ENCODE measurements around the gene PDE4D.
"Not testable (repeated sequence)": the region's sequence is repeated elsewhere in the genome, so short reads cannot be mapped to it uniquely, and the experiment has no call there.

Gene PDE4D

GRCh38 chr5:59768152-59769040, 125.1 kb downstream of the PDE4D start:
- DNase-seq (ENCODE audit: low spot score), result peak; percentile 78

GRCh38 chr5:59767681-59768151, 125.8 kb downstream of the PDE4D start:
- no peak for DNase-seq (ENCODE audit: low spot score)

GRCh38 chr5:59767211-59767605, 126.3 kb downstream of the PDE4D start:
- no peak for DNase-seq (ENCODE audit: low spot score)

- no peak for DNase-seq (ENCODE audit: low spot score)
Observed at GRCh38 chr5:59766427-59767210, 126.9 kb downstream of the PDE4D start.

- no peak for DNase-seq (ENCODE audit: low spot score)
Observed at GRCh38 chr5:59765446-59765845, 128.1 kb downstream of the PDE4D start.

- no peak for DNase-seq (ENCODE audit: low spot score)
Observed at GRCh38 chr5:59764361-59764760, 129.2 kb downstream of the PDE4D start.

GRCh38 chr5:59763541-59763940, 130.0 kb downstream of the PDE4D start:
- DNase-seq (ENCODE audit: low spot score), result no peak

- not testable (repeated sequence) for DNase-seq (ENCODE audit: low spot score)
Observed at GRCh38 chr5:59762232-59762631, 131.3 kb downstream of the PDE4D start.

GRCh38 chr5:59760785-59761348, 132.7 kb downstream of the PDE4D start:
- DNase-seq (ENCODE audit: low spot score), result no peak

GRCh38 chr5:59759600-59760351, 133.8 kb downstream of the PDE4D start:
- no peak for DNase-seq (ENCODE audit: low spot score)

GRCh38 chr5:59758566-59758965, 135.0 kb downstream of the PDE4D start:
- no peak for DNase-seq (ENCODE audit: low spot score)

- DNase-seq (ENCODE audit: low spot score), result no peak
Observed at GRCh38 chr5:59757442-59757841, 136.1 kb downstream of the PDE4D start.

- no peak for DNase-seq (ENCODE audit: low spot score)
Observed at GRCh38 chr5:59756373-59757035, 137.0 kb downstream of the PDE4D start.

- DNase-seq (ENCODE audit: low spot score), result no peak
Observed at GRCh38 chr5:59755476-59755875, 138.1 kb downstream of the PDE4D start.

GRCh38 chr5:59753599-59753998, 139.9 kb downstream of the PDE4D start:
- no peak for DNase-seq (ENCODE audit: low spot score)

GRCh38 chr5:59749782-59750520, 143.6 kb downstream of the PDE4D start:
- no peak for DNase-seq (ENCODE audit: low spot score)

- DNase-seq (ENCODE audit: low spot score), result not testable (repeated sequence)
Observed at GRCh38 chr5:59748036-59748663, 145.4 kb downstream of the PDE4D start.

GRCh38 chr5:59746241-59746765, 147.2 kb downstream of the PDE4D start:
- DNase-seq (ENCODE audit: low spot score), result no peak

- DNase-seq (ENCODE audit: low spot score), result no peak
Observed at GRCh38 chr5:59745415-59745863, 148.1 kb downstream of the PDE4D start.

Data from SK-N-DZ (cell line).